K562 (cell line): ENCODE measurements around the gene SEPTIN8. TPM values are rescaled to one million over a fixed set of nuclear protein-coding genes. Genes with fewer than 3 reads are reported as not detected.
A peak's percentile ranks its signal among the peaks of the same experiment; 100 is the strongest.

Experiments used
- CUX1 ChIP-seq: fragments of 200-800 bp; sonication (Bioruptor generic); IDR thresholded peaks from 2 replicates; pipeline ENCODE4 v1.6.1; 2016; ENCODE audit warnings: missing genetic modification characterization, missing compliant biosample characterization
- EZH2 ChIP-seq: IDR thresholded peaks from 2 replicates; pipeline ENCODE4 v1.6.1; 2012; ENCODE audit warnings: low read depth, mild to moderate bottlenecking, inconsistent platforms, low read length, borderline replicate concordance
- FOXA1 ChIP-seq: fragments of 450-650 bp; IDR thresholded peaks from 2 replicates; pipeline ENCODE4 v1.6.1; 2016; ENCODE audit warnings: mild to moderate bottlenecking, borderline replicate concordance
- ILF3 ChIP-seq: fragments of 450-650 bp; IDR thresholded peaks from 2 replicates; pipeline ENCODE4 v1.6.1; 2018; ENCODE audit warnings: antibody characterized with exemption, mild to moderate bottlenecking, moderate library complexity, borderline replicate concordance
- JUND ChIP-seq, 2 experiments: IDR thresholded peaks; 2 replicates in 1 of 2; 3 replicates in 1 of 2; pipeline ENCODE4 v1.6.1; 2011; ENCODE audit warnings: borderline replicate concordance in 2 of 2, low read depth in 2 of 2, low read length in 2 of 2, improper control_type of control experiment in 1 of 2, missing biosample characterization in 1 of 2, missing genetic modification characterization in 1 of 2, missing genetic modification reagents in 1 of 2
- KAT7 ChIP-seq: sonication (generic); formaldehyde crosslinking; IDR thresholded peaks from 2 replicates; pipeline ENCODE4 v1.8.0; 2022; ENCODE audit warnings: missing genetic modification reagents, mild to moderate bottlenecking, borderline replicate concordance
- MBD2 ChIP-seq: sonication (generic); IDR thresholded peaks from 2 replicates; pipeline ENCODE4 v1.6.1; 2016; ENCODE audit warnings: low read depth, borderline replicate concordance
- NBN ChIP-seq: fragments of 450-650 bp; IDR thresholded peaks from 2 replicates; pipeline ENCODE4 v1.6.1; 2016; ENCODE audit warnings: low read depth, mild to moderate bottlenecking
- RBM34 ChIP-seq: fragments of 200-400 bp; formaldehyde crosslinking; IDR thresholded peaks from 2 replicates; pipeline ENCODE4 v1.6.1; 2018; ENCODE audit warnings: low read length, borderline replicate concordance; ENCODE audit not compliant: insufficient read depth
- RFX1 ChIP-seq: fragments of 450-650 bp; IDR thresholded peaks from 2 replicates; pipeline ENCODE4 v1.6.1; 2016; ENCODE audit warnings: mild to moderate bottlenecking, moderate library complexity
- SMARCA4 ChIP-seq: fragments of 450-650 bp; IDR thresholded peaks from 2 replicates; pipeline ENCODE4 v1.6.1; 2016
- TAF1 ChIP-seq: IDR thresholded peaks from 2 replicates; pipeline ENCODE4 v1.6.1; 2011; ENCODE audit warnings: mild to moderate bottlenecking, low read length, moderate library complexity; ENCODE audit not compliant: insufficient read depth, control insufficient read depth, severe bottlenecking; ENCODE audit errors: extremely low read depth
- TFAM ChIP-seq: fragments of 250-450 bp; sonication (Bioruptor Pico); conservative IDR thresholded peaks from 2 replicates; pipeline ENCODE4 v1.5.0; 2021; ENCODE audit warnings: mild to moderate bottlenecking, moderate library complexity
- TSC22D4 ChIP-seq: fragments of 450-650 bp; IDR thresholded peaks from 2 replicates; pipeline ENCODE4 v1.6.1; 2016; ENCODE audit warnings: missing genetic modification characterization, missing biosample characterization, control low read depth
- ZFP1 ChIP-seq: fragments of 450-650 bp; formaldehyde crosslinking; IDR thresholded peaks from 2 replicates; pipeline ENCODE4 v1.4.0; 2020; ENCODE audit warnings: mild to moderate bottlenecking, mixed read lengths
- ZSCAN29 ChIP-seq: fragments of 450-650 bp; IDR thresholded peaks from 2 replicates; pipeline ENCODE4 v1.6.1; 2017
- polyA plus RNA-seq, 8 experiments: library from polyadenylated mRNA; depleted of rRNA in 4 of 8; stranded (reverse) in 5 of 8; unstranded in 3 of 8; fragments of >200 nt; fragmentation: Nextera tagmentation in 2 of 8; fragmentation: Illumina TruSeq in 1 of 8; extraction: Ambion mirVana in 2 of 8; extraction: Trizol in 1 of 8; gene quantifications; 2 replicates each; pipeline versions ENCODE4 v1.2.1 to v1.2.3, GENCODE V29; 2011 to 2014; ENCODE audit warnings: inconsistent platforms in 1 of 8, missing spikeins in 1 of 8
- total RNA-seq, 7 experiments: library from RNA; depleted of rRNA in 6 of 7; stranded (reverse); fragments of >200 nt in 6 of 7; fragmentation: Illumina TruSeq in 2 of 7; extraction: Trizol in 2 of 7; gene quantifications; 2 replicates each; pipeline versions ENCODE4 v1.2.1 to v1.2.3, GENCODE V29; 2011 to 2021; ENCODE audit warnings: low replicate concordance in 1 of 7
- TF ChIP-seq, protein P1 (sequence below): sonication (generic); formaldehyde crosslinking; IDR thresholded peaks from 2 replicates; pipeline ENCODE4 v1.8.1; 2023; ENCODE audit warnings: mild to moderate bottlenecking, missing genetic modification reagents
- TF ChIP-seq, protein P2 (sequence below): fragments of 450-650 bp; formaldehyde crosslinking; IDR thresholded peaks from 2 replicates; pipeline ENCODE4 v1.4.0; 2020; ENCODE audit warnings: mild to moderate bottlenecking

The SEPTIN8 gene
- total and polyA plus RNA-seq, 9 of the 15 experiments (the other 6 are each of a cell fraction or from before 2014, with no cell fraction given) = 19.3 to 142 (median 101) TPM

DNA sequence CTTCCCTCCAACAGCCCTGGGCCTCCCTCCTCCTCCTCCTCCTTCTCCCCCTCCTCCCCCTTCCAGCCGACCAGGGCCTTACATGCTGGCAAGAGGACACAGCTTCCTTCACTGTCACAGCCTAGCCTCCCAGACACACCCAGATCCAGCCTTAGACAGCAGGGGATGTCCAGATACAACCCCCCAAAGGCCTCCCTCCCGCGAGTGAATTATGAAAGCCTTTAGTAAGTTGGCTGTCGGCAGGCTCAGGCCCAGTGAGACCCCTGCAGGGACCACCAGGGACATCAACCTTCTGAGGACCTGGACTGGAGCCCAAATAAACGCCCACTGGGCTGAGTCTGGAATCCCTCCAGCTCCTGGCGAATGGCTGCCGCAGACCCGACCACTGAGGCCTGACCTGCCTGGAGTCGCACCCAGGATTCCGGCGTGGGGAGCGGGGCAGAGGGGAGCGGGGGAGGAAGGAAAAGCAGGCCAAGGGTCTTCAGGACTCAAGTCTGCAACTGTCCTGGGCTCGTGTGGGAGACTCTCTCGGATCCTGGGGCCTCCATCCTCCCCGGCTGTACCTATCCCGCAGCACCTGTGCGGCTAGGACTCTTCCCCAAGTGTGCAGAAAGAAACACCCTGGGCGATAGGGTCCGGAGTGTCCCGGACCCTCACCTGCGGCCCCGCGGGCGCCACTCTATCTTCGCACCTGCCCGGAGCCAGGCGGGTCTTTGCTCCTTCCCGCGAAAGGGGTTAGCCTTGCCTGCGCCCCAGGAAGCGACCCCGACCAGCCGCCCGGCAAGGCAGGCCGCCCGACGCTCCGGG, 705 bp downstream of the SEPTIN8 start (continued):
- TF ChIP-seq CUX1 (no peak), RFX1 (no peak), SMARCA4 (0 out of 2 replicates have a peak, but pooled peaks have one; percentile 29), JUND (IDR thresholded peaks at IDR 0.05; ENCODE audit: borderline replicate concordance, low read depth, low read length) (0 out of 2 replicates have a peak, but pooled peaks have one; percentile 7), JUND (tag; IDR thresholded peaks at IDR 0.05; ENCODE audit: borderline replicate concordance, low read depth, low read length) (no peak; the same call in 2 of the 3 replicates), ILF3 (no peak), MBD2 (0 out of 2 replicates have a peak, but pooled peaks have one; percentile 42), TSC22D4 (tag) (no peak), TAF1 (peak; percentile 15), RBM34 (no peak), NBN (no peak), ZFP1 (CRISPR knock-in tag) (no peak), TFAM (CRISPR knock-in tag) (no peak), EZH2 (no peak), ZSCAN29 (no peak), KAT7 (CRISPR knock-in tag) (0 out of 2 replicates have a peak, but pooled peaks have one; percentile 47), FOXA1 (no peak)
- TF ChIP-seq, protein P1, sequence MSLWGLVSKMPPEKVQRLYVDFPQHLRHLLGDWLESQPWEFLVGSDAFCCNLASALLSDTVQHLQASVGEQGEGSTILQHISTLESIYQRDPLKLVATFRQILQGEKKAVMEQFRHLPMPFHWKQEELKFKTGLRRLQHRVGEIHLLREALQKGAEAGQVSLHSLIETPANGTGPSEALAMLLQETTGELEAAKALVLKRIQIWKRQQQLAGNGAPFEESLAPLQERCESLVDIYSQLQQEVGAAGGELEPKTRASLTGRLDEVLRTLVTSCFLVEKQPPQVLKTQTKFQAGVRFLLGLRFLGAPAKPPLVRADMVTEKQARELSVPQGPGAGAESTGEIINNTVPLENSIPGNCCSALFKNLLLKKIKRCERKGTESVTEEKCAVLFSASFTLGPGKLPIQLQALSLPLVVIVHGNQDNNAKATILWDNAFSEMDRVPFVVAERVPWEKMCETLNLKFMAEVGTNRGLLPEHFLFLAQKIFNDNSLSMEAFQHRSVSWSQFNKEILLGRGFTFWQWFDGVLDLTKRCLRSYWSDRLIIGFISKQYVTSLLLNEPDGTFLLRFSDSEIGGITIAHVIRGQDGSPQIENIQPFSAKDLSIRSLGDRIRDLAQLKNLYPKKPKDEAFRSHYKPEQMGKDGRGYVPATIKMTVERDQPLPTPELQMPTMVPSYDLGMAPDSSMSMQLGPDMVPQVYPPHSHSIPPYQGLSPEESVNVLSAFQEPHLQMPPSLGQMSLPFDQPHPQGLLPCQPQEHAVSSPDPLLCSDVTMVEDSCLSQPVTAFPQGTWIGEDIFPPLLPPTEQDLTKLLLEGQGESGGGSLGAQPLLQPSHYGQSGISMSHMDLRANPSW (CRISPR knock-in tag) = no peak
- TF ChIP-seq, protein P2, sequence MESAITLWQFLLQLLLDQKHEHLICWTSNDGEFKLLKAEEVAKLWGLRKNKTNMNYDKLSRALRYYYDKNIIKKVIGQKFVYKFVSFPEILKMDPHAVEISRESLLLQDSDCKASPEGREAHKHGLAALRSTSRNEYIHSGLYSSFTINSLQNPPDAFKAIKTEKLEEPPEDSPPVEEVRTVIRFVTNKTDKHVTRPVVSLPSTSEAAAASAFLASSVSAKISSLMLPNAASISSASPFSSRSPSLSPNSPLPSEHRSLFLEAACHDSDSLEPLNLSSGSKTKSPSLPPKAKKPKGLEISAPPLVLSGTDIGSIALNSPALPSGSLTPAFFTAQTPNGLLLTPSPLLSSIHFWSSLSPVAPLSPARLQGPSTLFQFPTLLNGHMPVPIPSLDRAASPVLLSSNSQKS = no peak
